Measurements from ENCODE around the gene CNNM1. TPM values are rescaled to one million over a fixed set of nuclear protein-coding genes. Genes with fewer than 3 reads are reported as not detected.

The CNNM1 gene
- total and polyA plus RNA-seq, 3 experiments from 2014 or later, result 0.11 to 0.16 TPM; not detected in 1

- Histone ChIP-seq H3K27ac (ENCODE audit: low read depth, low read length) (no peak overlapping the region), H3K4me1 (ENCODE audit: insufficient read depth, low read length) (peaks cover 7% of the 10 kb centered on the region), H3K27me3 (ENCODE audit: insufficient read depth, low read length, poor library complexity, severe bottlenecking) (no peaks in the 10 kb centered on the region), H3K9me3 (ENCODE audit: low read length) (no peaks in the 10 kb centered on the region), H3K36me3 (ENCODE audit: insufficient read depth, low read length) (peaks cover 4% of the 10 kb centered on the region), H3K4me3 (ENCODE audit: low read length) (no peak overlapping the region)
- Mint-ChIP-seq H3K36me3 (peaks cover 7 to 29% (median 15%) of the 10 kb centered on the region in 3 donors), H3K27me3 (no peaks in the 10 kb centered on the region), H3K27ac (peak overlapping the region in 1 of 8 donors; percentile 44), H3K4me3 (peak overlapping the region in 1 of 7 donors; percentile 45), H3K4me1 (peaks cover 11 to 17% (median 15%) of the 10 kb centered on the region in 3 donors), H3K9me3 (no peaks in the 10 kb centered on the region)
- DNase-seq, result no peak
- ChIA-PET POLR2A (no interaction called here), CTCF (interaction anchor here (1.1 kb wide), 1 partner anchor 11 kb away, joined by 5 read pairs; no protein-coding TSS in a partner anchor)
Measured at GRCh38 chr10:99425204-99425603, 96.0 kb downstream of the CNNM1 start.

GRCh38 chr10:99426689-99427088 lies 97.5 kb downstream of the CNNM1 start:
- CTCF ChIA-PET, result no interaction called here

GRCh38 chr10:99427566-99428190 lies 98.5 kb downstream of the CNNM1 start:
- Histone ChIP-seq H3K36me3 (ENCODE audit: insufficient read depth, low read length) (no peaks in the 10 kb centered on the region), H3K27ac (ENCODE audit: low read depth, low read length) (no peak overlapping the region), H3K4me3 (ENCODE audit: low read length) (no peak overlapping the region), H3K27me3 (ENCODE audit: insufficient read depth, low read length, poor library complexity, severe bottlenecking) (no peaks in the 10 kb centered on the region), H3K4me1 (ENCODE audit: insufficient read depth, low read length) (peaks cover 18% of the 10 kb centered on the region), H3K9me3 (ENCODE audit: low read length) (no peaks in the 10 kb centered on the region)
- Mint-ChIP-seq H3K36me3 (peaks cover 0 to 26% (median 8%) of the 10 kb centered on the region in 3 donors), H3K4me1 (peaks cover 28 to 36% (median 35%) of the 10 kb centered on the region in 3 donors), H3K27ac (no peak overlapping the region), H3K4me3 (no peak overlapping the region), H3K27me3 (peaks cover 0 to 4% of the 10 kb centered on the region in 2 donors), H3K9me3 (no peaks in the 10 kb centered on the region)
- no peak for DNase-seq
- ChIA-PET POLR2A (no interaction called here), CTCF (no interaction called here)

More at GRCh38 chr10:99426689-99427088, 97.5 kb downstream of the CNNM1 start:
- Histone ChIP-seq H3K27me3 (ENCODE audit: insufficient read depth, low read length, poor library complexity, severe bottlenecking) (no peaks in the 10 kb centered on the region), H3K4me1 (ENCODE audit: insufficient read depth, low read length) (peaks cover 13% of the 10 kb centered on the region), H3K27ac (ENCODE audit: low read depth, low read length) (no peak overlapping the region), H3K9me3 (ENCODE audit: low read length) (no peaks in the 10 kb centered on the region), H3K4me3 (ENCODE audit: low read length) (no peak overlapping the region), H3K36me3 (ENCODE audit: insufficient read depth, low read length) (no peaks in the 10 kb centered on the region)
- H3K27me3 Mint-ChIP-seq, result peaks cover 0 to 4% of the 10 kb centered on the region in 2 donors
- H3K4me3 Mint-ChIP-seq, result peak overlapping the region in 1 of 7 donors; percentile 40
- peaks cover 0 to 27% (median 12%) of the 10 kb centered on the region in 3 donors for H3K36me3 Mint-ChIP-seq
- no peak for DNase-seq
- no peak overlapping the region for H3K27ac Mint-ChIP-seq
- no peaks in the 10 kb centered on the region for H3K9me3 Mint-ChIP-seq
- peaks cover 21 to 26% (median 26%) of the 10 kb centered on the region in 3 donors for H3K4me1 Mint-ChIP-seq
- POLR2A ChIA-PET, result no interaction called here

GRCh38 chr10:99429517-99430095 lies 100.5 kb downstream of the CNNM1 start:
- no peaks in the 10 kb centered on the region for H3K36me3 ChIP-seq (ENCODE audit: insufficient read depth, low read length)
- peak overlapping the region; percentile 79 for H3K27ac ChIP-seq (ENCODE audit: low read depth, low read length)
- Mint-ChIP-seq H3K36me3 (peaks cover 0 to 27% (median 9%) of the 10 kb centered on the region in 3 donors), H3K9me3 (no peaks in the 10 kb centered on the region), H3K27ac (peak overlapping the region; percentile 56 to 98 (median 96)), H3K4me1 (peaks cover 32 to 47% (median 41%) of the 10 kb centered on the region in 3 donors), H3K4me3 (peak overlapping the region; percentile 93 to 99 (median 98)), H3K27me3 (peaks cover 0 to 4% of the 10 kb centered on the region in 2 donors)
- H3K27me3 ChIP-seq (ENCODE audit: insufficient read depth, low read length, poor library complexity, severe bottlenecking), result no peaks in the 10 kb centered on the region
- POLR2A ChIA-PET, result no interaction called here
- no peaks in the 10 kb centered on the region for H3K9me3 ChIP-seq (ENCODE audit: low read length)
- peak overlapping the region; percentile 89 for H3K4me3 ChIP-seq (ENCODE audit: low read length)
- CTCF ChIA-PET, result interaction anchor here (0.8 kb wide), 1 partner anchor 37 kb away, joined by 3 read pairs; no protein-coding TSS in a partner anchor
- DNase-seq, result no peak
- peaks cover 18% of the 10 kb centered on the region for H3K4me1 ChIP-seq (ENCODE audit: insufficient read depth, low read length)

GRCh38 chr10:99430116-99430450 lies 100.9 kb downstream of the CNNM1 start:
- Mint-ChIP-seq H3K9me3 (no peaks in the 10 kb centered on the region), H3K4me1 (peaks cover 33 to 48% (median 43%) of the 10 kb centered on the region in 3 donors), H3K4me3 (peak overlapping the region; percentile 93 to 99 (median 98)), H3K27me3 (peaks cover 0 to 4% of the 10 kb centered on the region in 2 donors), H3K27ac (peak overlapping the region; percentile 91 to 98 (median 96)), H3K36me3 (peaks cover 0 to 24% (median 7%) of the 10 kb centered on the region in 3 donors)
- Histone ChIP-seq H3K9me3 (ENCODE audit: low read length) (no peaks in the 10 kb centered on the region), H3K4me1 (ENCODE audit: insufficient read depth, low read length) (peaks cover 18% of the 10 kb centered on the region), H3K4me3 (ENCODE audit: low read length) (peak overlapping the region; percentile 89), H3K27me3 (ENCODE audit: insufficient read depth, low read length, poor library complexity, severe bottlenecking) (no peaks in the 10 kb centered on the region), H3K36me3 (ENCODE audit: insufficient read depth, low read length) (no peaks in the 10 kb centered on the region), H3K27ac (ENCODE audit: low read depth, low read length) (peak overlapping the region; percentile 79)
- ChIA-PET POLR2A (interaction anchor here (1.4 to 1.6 kb wide), 3 partner anchors 189 to 302 kb away, joined by 4 to 14 read pairs (median 7); partner anchors contain the start of genes COX15, CUTC and SLC25A28), CTCF (interaction anchor here (0.8 to 2.1 kb wide), 4 partner anchors 38 to 224 kb away, joined by 3 to 6 read pairs (median 3); no protein-coding TSS in a partner anchor)
- DNase-seq, result no peak

GRCh38 chr10:99430451-99431189 lies 101.5 kb downstream of the CNNM1 start, which contains the start of gene GOT1:
TSS of gene GOT1 (minus strand) at chr10:99430624. CDS start at chr10:99430565, 59 bp downstream.
- H3K27ac ChIP-seq (ENCODE audit: low read depth, low read length), result peak within 1 kb of the TSS; percentile 79
- Mint-ChIP-seq H3K27ac (peak within 1 kb of the TSS; percentile 91 to 98 (median 96)), H3K27me3 (peaks cover 0 to 4% of the 10 kb centered on the region in 2 donors), H3K9me3 (no peaks in the 10 kb centered on the region), H3K4me3 (peak within 1 kb of the TSS; percentile 93 to 99 (median 98)), H3K36me3 (peaks cover 0 to 20% (median 3%) of the 10 kb centered on the region in 3 donors), H3K4me1 (peaks cover 33 to 48% (median 43%) of the 10 kb centered on the region in 3 donors)
- peaks cover 18% of the 10 kb centered on the region for H3K4me1 ChIP-seq (ENCODE audit: insufficient read depth, low read length)
- H3K4me3 ChIP-seq (ENCODE audit: low read length), result peak within 1 kb of the TSS; percentile 89
- peak; percentile 88 to 95 (median 94) for DNase-seq
- ChIA-PET POLR2A (interaction anchor here (1.4 to 1.6 kb wide), 3 partner anchors 188 to 302 kb away, joined by 4 to 14 read pairs (median 7); partner anchors contain the start of genes COX15, CUTC and SLC25A28), CTCF (interaction anchor here (0.8 to 2.1 kb wide), 5 partner anchors 37 to 223 kb away, joined by 3 to 6 read pairs (median 3); no protein-coding TSS in a partner anchor)
- H3K9me3 ChIP-seq (ENCODE audit: low read length), result no peaks in the 10 kb centered on the region
- no peaks in the 10 kb centered on the region for H3K36me3 ChIP-seq (ENCODE audit: insufficient read depth, low read length)
- H3K27me3 ChIP-seq (ENCODE audit: insufficient read depth, low read length, poor library complexity, severe bottlenecking), result no peaks in the 10 kb centered on the region

- Histone ChIP-seq H3K4me3 (ENCODE audit: low read length) (peak overlapping the region; percentile 89), H3K36me3 (ENCODE audit: insufficient read depth, low read length) (no peaks in the 10 kb centered on the region), H3K27me3 (ENCODE audit: insufficient read depth, low read length, poor library complexity, severe bottlenecking) (no peaks in the 10 kb centered on the region), H3K9me3 (ENCODE audit: low read length) (no peaks in the 10 kb centered on the region), H3K4me1 (ENCODE audit: insufficient read depth, low read length) (peaks cover 18% of the 10 kb centered on the region), H3K27ac (ENCODE audit: low read depth, low read length) (peak overlapping the region; percentile 68)
- H3K4me3 Mint-ChIP-seq, result peak overlapping the region; percentile 93 to 99 (median 98)
- ChIA-PET CTCF (interaction anchor here (1.1 to 2.1 kb wide), 4 partner anchors 38 to 222 kb away, joined by 3 to 6 read pairs (median 3); no protein-coding TSS in a partner anchor), POLR2A (interaction anchor here (1.4 to 1.6 kb wide), 3 partner anchors 188 to 301 kb away, joined by 4 to 14 read pairs (median 7); partner anchors contain the start of genes COX15, CUTC and SLC25A28)
- H3K4me1 Mint-ChIP-seq, result peaks cover 36 to 51% (median 47%) of the 10 kb centered on the region in 3 donors
- DNase-seq, result peak in 1 of 5 donors; percentile 44
- peak overlapping the region; percentile 91 to 98 (median 96) for H3K27ac Mint-ChIP-seq
- H3K36me3 Mint-ChIP-seq, result peaks cover 0 to 17% (median 2%) of the 10 kb centered on the region in 3 donors
- H3K27me3 Mint-ChIP-seq, result peaks cover 0 to 4% of the 10 kb centered on the region in 2 donors
- H3K9me3 Mint-ChIP-seq, result no peaks in the 10 kb centered on the region
Measured at GRCh38 chr10:99431190-99431760, 102.1 kb downstream of the CNNM1 start.

Data from CD8-positive, alpha-beta memory T cell (primary cell).